Loucy (cell line): ENCODE results near the gene VAV2.

ENCODE experiments used
- CTCF ChIP-seq: fragments of 200-600 bp; sonication (generic); conservative IDR thresholded peaks from 2 replicates; pipeline ENCODE4 v1.5.1; 2014; ENCODE audit warnings: mild to moderate bottlenecking, antibody characterized with exemption, low read length
- EZH2phosphoT487 ChIP-seq: fragments of 200-600 bp; IDR thresholded peaks from 2 replicates; pipeline ENCODE4 v1.6.1; 2018; ENCODE audit warnings: antibody characterized with exemption, mild to moderate bottlenecking, moderate library complexity, borderline replicate concordance

- no peak for TF ChIP-seq CTCF
- TF ChIP-seq EZH2phosphoT487 = no peak
These were observed 203.9 kb downstream of the VAV2 start for GRCh38 chr9:133788045-133788818.
